Measurements from ENCODE around the gene NR5A2. TPM values are rescaled to one million over a fixed set of nuclear protein-coding genes. Genes with fewer than 3 reads are reported as not detected.
"Not testable (repeated sequence)": the region's sequence is repeated elsewhere in the genome, so short reads cannot be mapped to it uniquely, and the experiment has no call there.

Gene NR5A2
- total RNA-seq, 1 donor from 2014 or later, result not detected

DNA sequence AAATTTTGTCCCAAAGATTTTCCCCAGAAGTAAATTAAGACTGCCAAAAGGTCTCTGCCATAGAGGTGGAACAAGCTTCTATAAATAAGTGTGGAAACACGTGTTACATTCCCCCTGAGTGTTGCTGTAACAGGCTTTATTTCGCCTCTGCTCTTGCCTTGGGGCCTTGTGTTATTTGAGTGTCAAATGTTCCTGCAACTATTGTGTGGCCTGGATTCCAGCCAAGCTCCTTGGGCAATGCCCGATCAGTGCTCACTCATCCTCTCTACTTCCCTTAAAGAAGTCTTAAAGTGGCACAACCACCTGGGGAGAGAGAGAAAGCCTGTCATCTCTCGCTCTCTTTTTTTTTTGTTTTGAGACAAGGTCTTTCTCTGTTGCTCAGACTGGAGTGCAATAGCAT lies 156.7 kb downstream of the NR5A2 start:
- H3K4me3 ChIP-seq (ENCODE audit: low read depth, low read length), result no peak overlapping the region
- H3K27me3 ChIP-seq (ENCODE audit: control insufficient read depth, insufficient read depth, low read length), result no peaks in the 10 kb centered on the region
- TF ChIP-seq, protein P1, sequence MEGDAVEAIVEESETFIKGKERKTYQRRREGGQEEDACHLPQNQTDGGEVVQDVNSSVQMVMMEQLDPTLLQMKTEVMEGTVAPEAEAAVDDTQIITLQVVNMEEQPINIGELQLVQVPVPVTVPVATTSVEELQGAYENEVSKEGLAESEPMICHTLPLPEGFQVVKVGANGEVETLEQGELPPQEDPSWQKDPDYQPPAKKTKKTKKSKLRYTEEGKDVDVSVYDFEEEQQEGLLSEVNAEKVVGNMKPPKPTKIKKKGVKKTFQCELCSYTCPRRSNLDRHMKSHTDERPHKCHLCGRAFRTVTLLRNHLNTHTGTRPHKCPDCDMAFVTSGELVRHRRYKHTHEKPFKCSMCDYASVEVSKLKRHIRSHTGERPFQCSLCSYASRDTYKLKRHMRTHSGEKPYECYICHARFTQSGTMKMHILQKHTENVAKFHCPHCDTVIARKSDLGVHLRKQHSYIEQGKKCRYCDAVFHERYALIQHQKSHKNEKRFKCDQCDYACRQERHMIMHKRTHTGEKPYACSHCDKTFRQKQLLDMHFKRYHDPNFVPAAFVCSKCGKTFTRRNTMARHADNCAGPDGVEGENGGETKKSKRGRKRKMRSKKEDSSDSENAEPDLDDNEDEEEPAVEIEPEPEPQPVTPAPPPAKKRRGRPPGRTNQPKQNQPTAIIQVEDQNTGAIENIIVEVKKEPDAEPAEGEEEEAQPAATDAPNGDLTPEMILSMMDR (IDR thresholded peaks at IDR 0.05; ENCODE audit: insufficient read depth, low read length, severe bottlenecking), result no peak
- DNase-seq (ENCODE audit: low read depth), result peak; percentile 99
- no peaks in the 10 kb centered on the region for H3K36me3 ChIP-seq (ENCODE audit: control insufficient read depth, insufficient read depth, low read length)
- FAIRE-seq, result no peak

DNA sequence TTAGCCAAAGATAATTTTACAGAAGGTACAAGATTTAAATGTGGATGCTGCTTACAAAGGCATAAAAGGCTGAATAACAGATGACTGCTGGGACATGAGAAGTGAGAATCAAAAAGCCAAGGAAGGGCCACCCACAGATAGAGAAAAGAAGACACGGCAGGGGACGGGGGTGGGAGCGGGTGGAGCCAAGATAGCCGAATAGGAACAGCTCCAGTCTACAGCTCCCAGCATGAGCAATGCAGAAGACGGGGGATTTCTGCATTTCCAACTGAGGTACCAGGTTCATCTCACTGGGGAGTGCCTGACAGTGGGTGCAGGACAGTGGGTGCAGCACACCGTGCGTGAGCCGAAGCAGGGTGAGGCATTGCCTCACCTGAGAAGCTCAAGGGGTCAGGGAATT lies 157.7 kb downstream of the NR5A2 start:
- DNase-seq (ENCODE audit: low read depth); FAIRE-seq; H3K4me3 ChIP-seq (ENCODE audit: low read depth, low read length); H3K27me3 ChIP-seq (ENCODE audit: control insufficient read depth, insufficient read depth, low read length); H3K36me3 ChIP-seq (ENCODE audit: control insufficient read depth, insufficient read depth, low read length): not testable (repeated sequence)

DNA sequence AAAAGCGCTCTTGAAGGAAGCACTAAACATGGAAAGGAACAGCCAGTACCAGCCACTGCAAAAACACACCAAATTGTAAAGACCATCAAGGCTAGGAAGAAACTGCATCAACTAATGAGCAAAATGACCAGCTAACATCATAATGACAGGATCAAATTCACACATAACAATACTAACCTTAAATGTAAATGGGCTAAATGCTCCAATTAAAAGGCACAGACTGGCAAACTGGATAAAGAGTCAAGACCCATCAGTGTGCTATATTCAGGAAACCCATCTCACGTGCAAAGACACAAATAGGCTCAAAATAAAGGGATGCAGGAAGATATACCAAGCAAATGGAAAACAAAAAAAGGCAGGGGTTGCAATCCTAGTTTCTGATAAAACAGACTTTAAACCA lies 159.8 kb downstream of the NR5A2 start:
- not testable (repeated sequence) for H3K36me3 ChIP-seq (ENCODE audit: control insufficient read depth, insufficient read depth, low read length); H3K27me3 ChIP-seq (ENCODE audit: control insufficient read depth, insufficient read depth, low read length); H3K4me3 ChIP-seq (ENCODE audit: low read depth, low read length); DNase-seq (ENCODE audit: low read depth); FAIRE-seq

GRCh38 chr1:200191993-200192392 lies 164.5 kb downstream of the NR5A2 start:
- DNase-seq (ENCODE audit: low read depth) (no peak), FAIRE-seq (no peak)
- Histone ChIP-seq H3K36me3 (ENCODE audit: control insufficient read depth, insufficient read depth, low read length) (no peaks in the 10 kb centered on the region), H3K4me3 (ENCODE audit: low read depth, low read length) (no peak overlapping the region), H3K27me3 (ENCODE audit: control insufficient read depth, insufficient read depth, low read length) (no peaks in the 10 kb centered on the region)
- TF ChIP-seq, protein P1 (IDR thresholded peaks at IDR 0.05; ENCODE audit: insufficient read depth, low read length, severe bottlenecking), result no peak

GRCh38 chr1:200194477-200194876 lies 167.0 kb downstream of the NR5A2 start:
- DNase-seq (ENCODE audit: low read depth) (peak; percentile 21), FAIRE-seq (no peak)
- TF ChIP-seq, protein P1 (IDR thresholded peaks at IDR 0.05; ENCODE audit: insufficient read depth, low read length, severe bottlenecking), result no peak
- Histone ChIP-seq H3K36me3 (ENCODE audit: control insufficient read depth, insufficient read depth, low read length) (no peaks in the 10 kb centered on the region), H3K27me3 (ENCODE audit: control insufficient read depth, insufficient read depth, low read length) (no peaks in the 10 kb centered on the region), H3K4me3 (ENCODE audit: low read depth, low read length) (no peak overlapping the region)

DNA sequence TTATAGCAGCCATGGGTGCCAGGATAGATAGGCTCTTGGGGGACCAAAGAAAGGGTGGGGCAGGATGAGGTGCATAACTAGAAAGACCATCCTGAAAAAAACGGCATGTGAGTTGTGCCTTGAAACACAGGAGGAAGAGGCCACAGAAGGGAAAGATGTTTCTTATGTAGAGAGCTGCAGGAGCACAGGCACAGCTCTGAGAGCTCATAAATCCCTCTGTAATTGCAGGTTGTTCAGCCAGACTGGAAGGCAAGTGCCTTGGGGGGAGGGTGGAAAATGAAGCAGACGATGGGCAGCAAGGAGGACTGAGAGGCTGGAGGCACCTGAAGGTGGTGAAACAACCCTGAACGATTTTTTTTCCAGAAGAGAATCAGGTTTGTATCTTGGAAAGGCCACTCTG lies 170.7 kb downstream of the NR5A2 start:
- DNase-seq (ENCODE audit: low read depth), result no peak
- TF ChIP-seq, protein P1 (IDR thresholded peaks at IDR 0.05; ENCODE audit: insufficient read depth, low read length, severe bottlenecking), result no peak
- no peak overlapping the region for H3K4me3 ChIP-seq (ENCODE audit: low read depth, low read length)
- no peaks in the 10 kb centered on the region for H3K27me3 ChIP-seq (ENCODE audit: control insufficient read depth, insufficient read depth, low read length)
- no peak for FAIRE-seq
- no peaks in the 10 kb centered on the region for H3K36me3 ChIP-seq (ENCODE audit: control insufficient read depth, insufficient read depth, low read length)

DNA sequence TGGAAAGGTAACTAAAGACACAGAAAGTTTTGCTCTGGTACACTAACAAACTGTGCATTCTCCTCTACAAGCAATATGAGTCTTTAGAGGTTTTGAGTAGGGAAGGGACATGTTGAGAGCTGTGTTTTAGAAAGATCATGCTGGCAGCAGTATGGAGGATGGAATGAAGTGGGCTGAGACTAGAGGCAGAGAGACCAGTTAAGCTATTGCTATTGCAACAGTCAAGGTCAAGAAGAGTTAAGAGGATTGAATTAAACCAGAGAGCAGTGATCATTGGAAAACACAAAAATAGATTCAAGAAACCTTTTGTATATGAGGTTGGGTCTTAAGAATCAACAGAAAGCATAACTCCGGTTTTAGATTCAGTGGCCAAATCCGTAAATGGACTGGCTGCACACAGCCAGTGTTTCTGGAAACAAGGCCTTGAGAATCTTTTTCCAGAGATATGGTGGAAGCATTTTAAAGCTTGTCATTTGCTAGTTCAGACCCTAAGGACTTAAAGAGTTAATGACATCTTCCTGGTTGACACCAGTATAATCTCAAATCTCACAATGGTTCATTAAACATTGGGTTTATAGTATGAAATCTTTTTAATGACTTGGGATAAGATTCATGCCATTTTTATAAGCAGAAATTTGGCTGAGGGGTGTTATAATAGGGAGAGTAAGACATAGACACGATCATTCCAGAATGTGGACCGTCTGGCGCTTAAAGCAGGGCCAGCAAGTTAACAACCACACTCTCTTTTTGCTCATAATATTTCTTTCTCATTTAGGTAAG lies 177.9 kb downstream of the NR5A2 start:
- no peak for DNase-seq (ENCODE audit: low read depth)
- Histone ChIP-seq H3K36me3 (ENCODE audit: control insufficient read depth, insufficient read depth, low read length) (no peaks in the 10 kb centered on the region), H3K27me3 (ENCODE audit: control insufficient read depth, insufficient read depth, low read length) (no peaks in the 10 kb centered on the region), H3K4me3 (ENCODE audit: low read depth, low read length) (no peak overlapping the region)
- FAIRE-seq, result no peak
- TF ChIP-seq, protein P1 (IDR thresholded peaks at IDR 0.05; ENCODE audit: insufficient read depth, low read length, severe bottlenecking), result no peak
